IMR-90 (cell line): ENCODE data around the gene GGTLC1. TPM values are rescaled to one million over a fixed set of nuclear protein-coding genes. Genes with fewer than 3 reads are reported as not detected.

Experiments used
- ATAC-seq: fragments of 200-7000 bp; cut with Tn5 transposase; 2 replicates; pipeline ENCODE4 v1.9.1; 2020; ENCODE audit warnings: low read depth, mild to moderate bottlenecking, moderate library complexity
- BruUV-seq: library from RNA; stranded (reverse); fragments of 400-500 nt; replicated peaks from 2 replicates; lab custom pipeline; 2021; lab: Mats Ljungman, UMichigan
- CTCF ChIA-PET: fragments of 300-600 bp; formaldehyde crosslinking; extraction: SDS; loops from one replicate; lab custom pipeline; 2021; ENCODE audit warnings: antibody characterized with exemption; lab: Yijun Ruan, JAX
- POLR2A ChIA-PET: fragments of 300-600 bp; sonication (Branson Sonifier 250); formaldehyde crosslinking; loops from one replicate; lab custom pipeline; 2022; ENCODE audit warnings: antibody characterized with exemption; ENCODE audit not compliant: unreplicated experiment; lab: Charles Lee
- DNase-seq: peaks from one replicate; pipeline ENCODE4 v3.0.0; 2013
- H2AFZ ChIP-seq: replicated peaks from 2 replicates; pipeline ENCODE3; 2013; ENCODE audit warnings: low read length, mild to moderate bottlenecking; ENCODE audit not compliant: poor library complexity
- H2AK5ac ChIP-seq: 2 replicates; pipeline ENCODE4 v1.6.1; 2013; ENCODE audit warnings: low read depth, low read length, inconsistent platforms
- H2AK9ac ChIP-seq: replicated peaks from 2 replicates; pipeline ENCODE3; 2013; ENCODE audit warnings: mild to moderate bottlenecking, low read depth, low read length, moderate library complexity; ENCODE audit not compliant: poor library complexity
- H2BK120ac ChIP-seq: 2 replicates; pipeline ENCODE4 v1.6.1; 2013; ENCODE audit warnings: low read depth, low read length, inconsistent platforms
- H2BK15ac ChIP-seq: 3 replicates; pipeline ENCODE4 v1.6.1; 2013; ENCODE audit warnings: low read depth, low read length, inconsistent platforms
- H2BK20ac ChIP-seq: 2 replicates; pipeline ENCODE4 v1.6.1; 2013; ENCODE audit warnings: low read depth, mild to moderate bottlenecking, inconsistent platforms, low read length, moderate library complexity
- H2BK5ac ChIP-seq: 2 replicates; pipeline ENCODE4 v1.6.1; 2013; ENCODE audit warnings: mild to moderate bottlenecking, low read depth, low read length, inconsistent platforms; ENCODE audit not compliant: poor library complexity, severe bottlenecking
- H3K14ac ChIP-seq: replicated peaks from 2 replicates; pipeline ENCODE4 v1.6.1; 2013; ENCODE audit warnings: low read depth, low read length, inconsistent platforms
- H3K18ac ChIP-seq: 2 replicates; pipeline ENCODE4 v1.6.1; 2013; ENCODE audit warnings: low read depth, low read length, control low read depth
- H3K23ac ChIP-seq: 2 replicates; pipeline ENCODE4 v1.6.1; 2013; ENCODE audit warnings: low read depth, low read length, inconsistent platforms
- H3K27ac ChIP-seq: 2 replicates; pipeline ENCODE4 v1.5.1; 2013; ENCODE audit warnings: mild to moderate bottlenecking, control low read depth, low read length; ENCODE audit not compliant: insufficient read depth
- H3K27me3 ChIP-seq: 2 replicates; pipeline ENCODE4 v1.6.1; 2013; ENCODE audit warnings: low read length; ENCODE audit not compliant: control insufficient read depth, insufficient read depth
- H3K36me3 ChIP-seq: 2 replicates; pipeline ENCODE4 v1.6.1; 2013; ENCODE audit warnings: low read length, mixed read lengths; ENCODE audit not compliant: control insufficient read depth, insufficient read depth
- H3K4ac ChIP-seq: 2 replicates; pipeline ENCODE4 v1.6.1; 2013; ENCODE audit warnings: low read depth, low read length, inconsistent platforms
- H3K4me1 ChIP-seq: 2 replicates; pipeline ENCODE4 v1.6.1; 2013; ENCODE audit warnings: low read length, mixed read lengths; ENCODE audit not compliant: control insufficient read depth, insufficient read depth
- H3K4me2 ChIP-seq: 2 replicates; pipeline ENCODE4 v1.6.1; 2013; ENCODE audit warnings: low read depth, mild to moderate bottlenecking, control low read depth, low read length, moderate library complexity
- H3K4me3 ChIP-seq: 2 replicates; pipeline ENCODE4 v1.5.1; 2013; ENCODE audit warnings: low read depth, mild to moderate bottlenecking, control low read depth, low read length, moderate library complexity; ENCODE audit not compliant: insufficient read depth
- H3K56ac ChIP-seq: 2 replicates; pipeline ENCODE4 v1.6.1; 2013; ENCODE audit warnings: low read length, inconsistent platforms; ENCODE audit not compliant: insufficient read depth; ENCODE audit errors: extremely low read depth
- H3K79me1 ChIP-seq, 2 experiments: 2 replicates each; pipeline ENCODE4 v1.6.1; 2013; ENCODE audit warnings: low read length in 2 of 2, inconsistent platforms in 1 of 2, low read depth in 1 of 2
- H3K9ac ChIP-seq: 2 replicates; pipeline ENCODE4 v1.6.1; 2013; ENCODE audit warnings: low read depth, low read length, control low read depth
- H3K9me1 ChIP-seq: 2 replicates; pipeline ENCODE4 v1.6.1; 2013; ENCODE audit warnings: low read length, inconsistent platforms; ENCODE audit not compliant: insufficient read depth
- H3K9me3 ChIP-seq: 2 replicates; pipeline ENCODE4 v1.6.1; 2013; ENCODE audit warnings: low read length; ENCODE audit not compliant: control insufficient read depth, insufficient read depth
- H4K20me1 ChIP-seq: 2 replicates; pipeline ENCODE4 v1.6.1; 2013; ENCODE audit warnings: low read length, inconsistent platforms; ENCODE audit not compliant: insufficient read depth
- H4K5ac ChIP-seq: 2 replicates; pipeline ENCODE4 v1.6.1; 2013; ENCODE audit warnings: mild to moderate bottlenecking, low read depth, low read length, control low read depth
- H4K8ac ChIP-seq, 2 experiments: 2 replicates each; pipeline ENCODE4 v1.6.1; 2013; ENCODE audit warnings: low read depth in 2 of 2, low read length in 2 of 2, control low read depth in 1 of 2, inconsistent platforms in 1 of 2
- H4K91ac ChIP-seq: 2 replicates; pipeline ENCODE4 v1.6.1; 2013; ENCODE audit warnings: low read depth, low read length, inconsistent platforms; ENCODE audit not compliant: insufficient read depth
- BHLHE40 ChIP-seq: fragments of 150-350 bp; IDR thresholded peaks from 2 replicates; pipeline ENCODE4 v1.6.1; 2016; ENCODE audit warnings: mild to moderate bottlenecking, low read depth, low read length
- CEBPB ChIP-seq: IDR thresholded peaks from 2 replicates; pipeline ENCODE4 v1.6.1; 2012; ENCODE audit warnings: low read depth, low read length, improper control_type of control experiment
- CHD1 ChIP-seq: IDR thresholded peaks from 2 replicates; pipeline ENCODE4 v1.6.1; 2012; ENCODE audit warnings: low read depth, low read length, improper control_type of control experiment
- CTCF ChIP-seq: conservative IDR thresholded peaks from 2 replicates; pipeline ENCODE4 v1.5.1; 2012; ENCODE audit warnings: mild to moderate bottlenecking, low read depth, low read length, improper control_type of control experiment
- FOS ChIP-seq: fragments of 150-350 bp; IDR thresholded peaks from 2 replicates; pipeline ENCODE4 v1.6.1; 2016; ENCODE audit warnings: low read depth, low read length
- MAFK ChIP-seq: IDR thresholded peaks from 2 replicates; pipeline ENCODE4 v1.6.1; 2012; ENCODE audit warnings: low read depth, low read length, improper control_type of control experiment
- MAZ ChIP-seq: IDR thresholded peaks from 2 replicates; pipeline ENCODE4 v1.6.1; 2012; ENCODE audit warnings: low read depth, mild to moderate bottlenecking, low read length, improper control_type of control experiment, moderate library complexity, borderline replicate concordance
- MXI1 ChIP-seq: IDR thresholded peaks from 2 replicates; pipeline ENCODE4 v1.6.1; 2012; ENCODE audit warnings: low read depth, mild to moderate bottlenecking, low read length, moderate library complexity, borderline replicate concordance
- NFE2L2 ChIP-seq: fragments of 150-350 bp; IDR thresholded peaks from 2 replicates; pipeline ENCODE4 v1.6.1; 2016; ENCODE audit warnings: low read depth, mild to moderate bottlenecking, low read length
- POLR2A ChIP-seq: IDR thresholded peaks from 2 replicates; pipeline ENCODE4 v1.6.1; 2012; ENCODE audit warnings: mild to moderate bottlenecking, low read depth, low read length
- RAD21 ChIP-seq: IDR thresholded peaks from 2 replicates; pipeline ENCODE4 v1.6.1; 2012; ENCODE audit warnings: low read length, improper control_type of control experiment
- RCOR1 ChIP-seq: IDR thresholded peaks from 2 replicates; pipeline ENCODE4 v1.6.1; 2012; ENCODE audit warnings: mild to moderate bottlenecking, low read length, improper control_type of control experiment; ENCODE audit not compliant: insufficient replicate concordance
- RFX5 ChIP-seq: IDR thresholded peaks from 2 replicates; pipeline ENCODE4 v1.8.0; 2012; ENCODE audit warnings: low read depth, mild to moderate bottlenecking, low read length, moderate library complexity
- SMC3 ChIP-seq: fragments of 150-350 bp; IDR thresholded peaks from 2 replicates; pipeline ENCODE4 v1.6.1; 2016; ENCODE audit warnings: low read depth, mild to moderate bottlenecking, antibody characterized with exemption, low read length, moderate library complexity
- USF2 ChIP-seq: fragments of 150-350 bp; IDR thresholded peaks from 2 replicates; pipeline ENCODE4 v1.6.1; 2017; ENCODE audit warnings: mild to moderate bottlenecking, antibody characterized with exemption, low read length, low read depth
- WGBS, 2 experiments: methylation state at CpG; one replicate each; pipeline versions ENCODE4 v1.1.5 to v1.1.7; 2013; ENCODE audit warnings: missing lambda C conversion rate in 2 of 2; ENCODE audit not compliant: insufficient read length in 1 of 2; ENCODE audit errors: extremely low coverage in 2 of 2; 5-methylcytosine and 5-hydroxymethylcytosine counted together
- dilution Hi-C: fragments of 300-500 bp; cut with HindIII; formaldehyde crosslinking; loops from one replicate; pipeline ENCODE4 v1.14.3; 2018; ENCODE audit warnings: low sequenced_read_pairs; ENCODE audit not compliant: unreplicated experiment
- in situ Hi-C: fragments of 300-500 bp; cut with MboI; formaldehyde crosslinking; loops from 3 replicates; pipeline ENCODE4 v1.14.3; 2019; ENCODE audit warnings: low sequenced_read_pairs, inconsistent platforms, mixed read lengths
- intact Hi-C: fragments of 100-400 bp; cut with micrococcal nuclease; formaldehyde crosslinking; loops from 2 replicates; pipeline ENCODE4 v1.10.0; 2022
- polyA plus RNA-seq, 3 experiments: library from polyadenylated mRNA; depleted of rRNA; stranded (reverse); fragments of >200 nt; gene quantifications; 2 replicates each; pipeline ENCODE4 v1.2.3, GENCODE V29; 2012; ENCODE audit warnings: low replicate concordance in 1 of 3
- total RNA-seq: library from RNA; depleted of rRNA; stranded (reverse); fragments of >200 nt; gene quantifications from 2 replicates; pipeline ENCODE4 v1.2.3, GENCODE V29; 2012
- TF ChIP-seq, protein P1 (sequence below): fragments of 150-350 bp; IDR thresholded peaks from 2 replicates; pipeline ENCODE4 v1.6.1; 2016; ENCODE audit warnings: low read depth, mild to moderate bottlenecking, low read length, moderate library complexity, borderline replicate concordance

Gene GGTLC1
- total and polyA plus RNA-seq, 2 of the 4 experiments (the other 2 are of a cell fraction), result not detected

GRCh38 chr20:24007758-24008157 is 19.2 kb upstream of the GGTLC1 start:
- Histone ChIP-seq H3K36me3 (no peaks in the 10 kb centered on the region), H4K5ac (no peak overlapping the region), H2AK5ac (no peak overlapping the region), H2BK5ac (no peak overlapping the region), H3K4me1 (no peaks in the 10 kb centered on the region), H3K14ac (no peak overlapping the region), H3K79me1 (no peaks in the 10 kb centered on the region), H3K27me3 (no peaks in the 10 kb centered on the region), H2BK20ac (no peak overlapping the region), H3K18ac (no peak overlapping the region), H4K91ac (no peak overlapping the region), H3K9me3 (no peaks in the 10 kb centered on the region), H2BK15ac (no peak overlapping the region), H2BK120ac (no peak overlapping the region), H4K20me1 (no peaks in the 10 kb centered on the region), H3K56ac (no peak overlapping the region), H2AK9ac (no peak overlapping the region), H4K8ac (no peak overlapping the region), H3K27ac (no peak overlapping the region), H3K4ac (no peak overlapping the region), H3K23ac (no peak overlapping the region), H3K9me1 (peaks cover 3% of the 10 kb centered on the region; the same call in 1 of the 2 replicates), H3K4me2 (no peak overlapping the region), H3K9ac (no peak overlapping the region), H3K4me3 (no peak overlapping the region), H2AFZ (no peak overlapping the region)
- TF ChIP-seq SMC3 (no peak), POLR2A (no peak), FOS (no peak), CEBPB (no peak), MAFK (no peak), CHD1 (no peak), RCOR1 (no peak), BHLHE40 (no peak), RAD21 (no peak), USF2 (no peak), CTCF (no peak), NFE2L2 (no peak), RFX5 (no peak), MAZ (no peak), MXI1 (no peak)
- TF ChIP-seq, protein P1, sequence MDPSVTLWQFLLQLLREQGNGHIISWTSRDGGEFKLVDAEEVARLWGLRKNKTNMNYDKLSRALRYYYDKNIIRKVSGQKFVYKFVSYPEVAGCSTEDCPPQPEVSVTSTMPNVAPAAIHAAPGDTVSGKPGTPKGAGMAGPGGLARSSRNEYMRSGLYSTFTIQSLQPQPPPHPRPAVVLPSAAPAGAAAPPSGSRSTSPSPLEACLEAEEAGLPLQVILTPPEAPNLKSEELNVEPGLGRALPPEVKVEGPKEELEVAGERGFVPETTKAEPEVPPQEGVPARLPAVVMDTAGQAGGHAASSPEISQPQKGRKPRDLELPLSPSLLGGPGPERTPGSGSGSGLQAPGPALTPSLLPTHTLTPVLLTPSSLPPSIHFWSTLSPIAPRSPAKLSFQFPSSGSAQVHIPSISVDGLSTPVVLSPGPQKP, result no peak
- ATAC-seq, result no peak
- no peak for DNase-seq
- POLR2A ChIA-PET, result no interaction called here
- BruUV-seq, result no TSS peak
- CTCF ChIA-PET, result no interaction called here
- 39% methylated on average over 3 of the region's 3 CpGs; no CpG with 5 or more reads in 1 of the 2 experiments for WGBS, 2 experiments
- intact Hi-C loops, result no loop called here
- in situ Hi-C loops, result no loop called here
- dilution Hi-C loops, result no loop called here
